Stimulated activated CD8-positive, alpha-beta memory T cell treated with anti-CD3 and anti-CD28 coated beads, Interleukin-12 subunit alpha, Interleukin-12 subunit beta, amount 100 ng/mL, for 24 hours (primary cell): Measurements from ENCODE around the gene COX19.

Experiments used
- DNase-seq: peaks from one replicate; pipeline ENCODE4 v3.0.0-alpha.2; 2020; ENCODE audit errors: extremely low read depth

COX19 gene

DNA sequence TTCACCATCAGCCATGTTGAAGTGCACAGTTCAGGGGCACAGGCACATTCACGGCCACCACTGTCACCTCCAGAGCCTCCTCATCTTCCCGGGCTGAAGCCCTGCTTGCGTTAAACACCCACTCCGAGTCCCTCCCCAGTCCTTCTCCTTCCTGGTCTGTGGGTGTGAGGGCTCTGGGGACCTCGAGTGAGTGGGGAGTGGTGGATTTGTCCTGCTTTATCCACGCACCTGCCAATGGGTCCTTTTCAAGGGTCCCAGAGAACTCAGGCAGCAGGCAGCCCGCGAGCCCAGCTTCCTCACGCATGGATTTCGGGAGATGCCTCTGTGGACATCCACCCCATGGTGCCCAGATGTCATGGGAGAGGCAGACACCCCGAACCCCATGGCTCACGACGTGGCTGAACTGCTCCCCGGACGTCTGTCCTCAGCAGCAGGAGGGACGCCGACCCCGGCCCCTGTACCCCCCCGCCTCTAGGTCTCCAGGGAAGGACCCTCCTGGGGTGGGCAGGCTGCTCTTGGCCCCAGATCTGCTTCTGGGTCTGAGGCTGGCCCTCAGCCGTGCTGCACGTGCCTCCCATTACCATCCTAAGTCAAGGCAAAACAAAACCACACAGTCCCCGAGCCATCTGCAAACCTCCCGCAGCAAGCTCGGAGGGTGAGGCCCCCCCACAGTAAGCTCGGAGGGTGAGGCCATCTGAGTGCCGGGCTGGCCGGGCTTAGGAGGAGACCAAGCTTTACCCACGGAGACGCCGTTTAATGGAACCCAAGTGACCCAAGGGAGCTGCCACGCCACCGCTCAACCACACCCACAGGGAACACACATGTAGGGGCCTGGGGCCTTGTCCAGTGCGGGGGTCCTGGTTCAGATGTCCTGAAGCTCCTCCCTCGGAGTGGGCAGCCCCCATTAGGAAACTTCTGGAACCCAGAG lies 16.6 kb upstream of the COX19 start:
- no peak for DNase-seq

DNA sequence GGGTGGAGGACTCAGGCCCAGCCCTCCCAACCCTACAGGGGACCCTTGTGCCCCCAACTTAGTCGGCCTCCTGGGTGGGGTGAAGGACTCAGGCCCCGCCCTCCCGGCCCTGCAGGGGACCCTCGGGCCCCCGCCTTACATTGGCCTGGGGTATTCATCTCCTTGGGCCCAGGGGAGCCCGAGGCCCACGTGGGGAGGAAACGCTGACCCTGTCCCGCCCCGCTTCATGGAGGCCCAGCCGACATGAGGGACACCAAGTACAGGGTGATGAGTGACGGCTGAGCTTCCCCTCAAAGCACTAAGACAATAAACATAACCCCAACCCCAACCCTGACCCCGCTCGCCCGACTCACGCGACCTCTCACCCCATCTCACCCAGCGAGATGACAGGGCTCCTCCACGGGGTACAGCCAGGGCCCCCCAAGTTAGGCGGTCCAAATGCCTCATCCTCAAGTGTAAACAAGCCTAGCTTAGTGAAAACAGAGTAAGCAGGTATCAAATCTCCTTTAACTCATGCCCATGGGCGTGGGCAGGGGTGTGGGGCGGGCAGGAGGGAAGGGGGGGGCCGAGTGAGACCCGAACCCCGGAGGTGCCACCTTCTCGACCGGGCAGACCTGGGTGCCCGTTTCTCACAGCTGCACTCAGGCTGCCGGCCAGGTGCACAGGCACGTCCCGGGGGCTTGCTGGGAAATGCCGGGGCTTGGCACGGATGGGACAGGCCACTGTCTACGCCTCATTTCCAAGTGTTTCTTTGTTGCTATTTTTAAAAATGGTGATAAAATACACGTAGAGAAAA lies 15.8 kb upstream of the COX19 start:
- DNase-seq: no peak

DNA sequence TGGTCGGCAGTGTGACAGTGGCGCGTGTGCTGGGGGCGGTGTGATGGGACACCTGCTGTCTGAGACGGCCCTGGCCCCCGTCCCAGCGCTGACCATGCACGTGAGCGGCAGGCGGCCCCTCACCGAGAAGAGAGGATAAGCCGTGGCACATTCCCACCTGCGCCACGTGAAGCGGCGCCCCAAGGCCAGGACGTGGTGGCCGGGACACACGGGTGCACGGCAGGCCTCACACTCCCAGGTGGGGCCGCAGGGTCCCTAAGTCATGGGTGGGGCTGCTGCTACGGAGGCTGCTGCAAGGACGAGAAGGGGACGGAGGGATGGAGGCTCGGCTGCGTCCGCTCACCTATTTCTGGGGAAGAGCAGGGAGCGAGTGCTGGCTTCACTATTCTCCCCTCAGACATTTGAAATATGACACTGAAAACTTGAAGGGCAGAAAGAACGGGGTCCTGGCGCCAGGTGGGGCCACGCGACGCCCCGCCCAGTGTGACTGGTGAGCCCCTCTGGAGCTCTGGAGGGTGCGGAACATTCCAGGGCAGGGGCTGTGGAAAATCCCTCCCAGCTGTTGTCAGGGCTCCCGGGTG lies 15.1 kb upstream of the COX19 start:
- DNase-seq: no peak

DNA sequence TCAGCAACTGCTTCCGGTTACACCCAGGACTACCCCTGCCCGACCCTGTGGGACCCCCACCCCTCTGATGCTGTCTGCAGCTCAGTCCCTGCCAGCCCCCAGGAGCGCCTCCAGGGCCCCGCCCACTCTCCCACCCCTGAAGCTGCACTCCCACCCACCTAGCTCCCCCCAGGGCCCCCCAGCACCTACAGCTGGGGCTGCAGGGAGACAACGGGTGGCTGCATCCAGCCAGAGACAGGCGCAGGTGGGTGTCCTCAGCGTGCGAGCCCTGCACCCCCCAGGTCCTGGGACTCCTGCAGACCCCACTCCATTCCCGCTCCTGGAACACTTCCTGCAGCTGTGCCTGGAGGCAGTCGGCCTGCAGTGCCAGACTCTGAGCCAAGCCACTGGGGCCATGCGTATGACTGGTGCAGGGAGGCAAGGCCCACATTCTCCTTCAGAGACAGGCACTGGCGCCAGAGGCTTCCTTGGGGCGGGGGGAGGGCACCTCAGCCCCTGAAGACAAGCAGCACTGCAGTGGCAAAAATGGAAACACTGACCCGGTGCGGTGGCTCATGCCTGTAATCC lies 13.7 kb upstream of the COX19 start:
- no peak for DNase-seq

GRCh38 chr7:988426-988911 lies 13.1 kb upstream of the COX19 start:
- DNase-seq: no peak

GRCh38 chr7:987909-988308 lies 12.6 kb upstream of the COX19 start:
- no peak for DNase-seq

GRCh38 chr7:986766-987751 lies 11.7 kb upstream of the COX19 start:
- no peak for DNase-seq

- no peak for DNase-seq
These were observed 10.8 kb upstream of the COX19 start for GRCh38 chr7:985915-986741.

DNA sequence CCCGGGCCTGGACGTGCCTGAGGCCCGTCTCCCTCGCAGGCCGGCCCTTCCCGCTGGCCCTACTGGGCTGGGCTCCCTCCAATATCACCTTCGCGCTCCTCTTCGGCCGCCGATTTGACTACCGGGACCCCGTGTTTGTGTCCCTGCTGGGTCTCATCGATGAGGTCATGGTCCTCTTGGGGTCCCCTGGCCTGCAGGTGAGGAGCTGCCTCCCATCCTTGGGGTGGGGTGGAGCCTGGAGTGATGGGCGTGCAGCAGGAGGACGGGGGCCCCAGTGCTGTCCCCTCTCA lies 9.7 kb upstream of the COX19 start:
- no peak for DNase-seq

DNA sequence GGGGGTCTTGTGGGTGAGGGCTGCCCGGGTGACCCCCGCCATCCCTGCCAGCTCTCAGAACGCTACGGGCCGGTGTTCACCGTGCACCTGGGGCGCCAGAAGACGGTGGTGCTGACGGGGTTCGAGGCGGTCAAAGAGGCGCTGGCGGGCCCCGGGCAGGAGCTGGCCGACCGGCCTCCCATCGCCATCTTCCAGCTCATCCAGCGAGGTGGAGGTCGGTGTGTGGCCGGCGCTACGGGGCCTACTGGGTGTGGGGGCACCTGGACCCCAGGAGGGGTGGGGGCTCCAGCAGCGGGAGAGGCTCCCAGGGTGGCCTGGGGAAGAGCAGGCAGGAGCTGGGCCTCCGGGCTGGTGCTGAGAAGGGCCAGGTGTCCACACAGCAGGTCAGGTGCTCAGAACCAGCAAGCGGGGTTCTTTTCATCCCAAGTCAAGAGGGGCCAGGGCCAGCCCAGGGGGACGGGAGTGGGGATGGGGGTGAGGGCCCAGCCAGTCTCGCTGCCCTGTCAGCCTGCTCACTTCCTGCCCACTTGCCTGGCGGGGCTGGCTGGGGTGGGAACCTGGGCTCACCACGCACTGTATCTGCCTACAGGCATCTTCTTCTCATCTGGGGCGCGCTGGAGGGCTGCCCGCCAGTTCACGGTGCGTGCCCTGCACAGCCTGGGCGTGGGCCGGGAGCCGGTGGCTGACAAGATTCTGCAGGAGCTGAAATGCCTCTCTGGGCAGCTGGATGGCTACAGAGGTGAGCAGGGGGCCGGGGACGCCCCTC lies 9.2 kb upstream of the COX19 start:
- no peak for DNase-seq

DNA sequence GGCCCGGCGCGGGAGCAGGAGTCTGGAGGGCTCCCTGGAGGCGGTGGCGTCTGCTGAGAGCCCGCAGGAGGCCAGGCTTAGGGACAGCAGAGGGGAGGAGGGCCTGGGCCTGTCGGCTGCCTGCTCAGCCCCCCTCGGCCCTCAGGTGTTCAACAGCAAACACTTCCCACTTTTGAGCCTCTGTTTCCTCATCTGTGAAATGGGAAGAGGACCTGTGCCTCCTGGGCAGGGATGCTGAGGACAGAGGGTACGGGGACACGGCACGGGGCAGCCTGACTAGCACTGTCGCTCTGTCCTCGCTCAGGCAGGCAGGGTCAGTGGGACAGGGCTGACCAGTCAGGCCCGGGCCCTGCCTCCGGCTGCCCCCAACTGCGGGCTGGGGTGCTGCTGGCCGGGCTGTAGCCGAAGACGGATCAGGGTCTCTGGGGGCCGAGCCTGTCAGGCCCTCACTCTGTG lies 8.3 kb upstream of the COX19 start:
- DNase-seq: no peak

DNA sequence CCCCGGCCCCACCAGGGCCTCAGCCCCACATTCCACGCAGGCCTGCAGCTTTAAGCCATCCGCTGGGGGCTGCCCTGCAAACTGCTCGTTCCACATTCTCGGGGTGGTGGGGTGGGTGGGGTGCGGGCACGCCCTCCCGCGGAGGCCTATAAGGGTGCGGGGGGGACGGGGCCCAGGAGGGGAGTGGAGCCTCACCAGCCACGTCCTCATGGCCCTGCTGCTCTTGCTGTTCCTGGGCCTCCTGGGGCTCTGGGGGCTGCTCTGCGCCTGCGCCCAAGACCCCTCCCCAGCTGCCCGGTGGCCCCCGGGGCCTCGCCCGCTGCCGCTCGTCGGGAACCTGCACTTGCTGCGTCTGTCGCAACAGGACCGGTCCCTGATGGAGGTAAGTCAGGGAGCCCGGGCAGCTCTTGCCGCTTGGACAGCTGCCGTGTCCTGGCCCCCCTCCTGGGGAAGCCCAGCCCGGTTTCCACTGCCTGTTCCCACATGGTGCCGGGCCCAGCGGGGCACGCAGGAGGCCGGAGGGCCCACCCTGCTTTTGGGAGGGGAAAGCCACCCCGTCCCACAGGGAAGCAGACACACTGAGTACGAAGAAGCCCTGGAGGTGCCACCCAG lies 7.8 kb upstream of the COX19 start, which contains the start of gene CYP2W1:
CYP2W1 (plus strand) TSS at position 178 of the 612 bp plus-strand sequence; CDS start at position 209, 31 bp downstream.
- no peak for DNase-seq

DNA sequence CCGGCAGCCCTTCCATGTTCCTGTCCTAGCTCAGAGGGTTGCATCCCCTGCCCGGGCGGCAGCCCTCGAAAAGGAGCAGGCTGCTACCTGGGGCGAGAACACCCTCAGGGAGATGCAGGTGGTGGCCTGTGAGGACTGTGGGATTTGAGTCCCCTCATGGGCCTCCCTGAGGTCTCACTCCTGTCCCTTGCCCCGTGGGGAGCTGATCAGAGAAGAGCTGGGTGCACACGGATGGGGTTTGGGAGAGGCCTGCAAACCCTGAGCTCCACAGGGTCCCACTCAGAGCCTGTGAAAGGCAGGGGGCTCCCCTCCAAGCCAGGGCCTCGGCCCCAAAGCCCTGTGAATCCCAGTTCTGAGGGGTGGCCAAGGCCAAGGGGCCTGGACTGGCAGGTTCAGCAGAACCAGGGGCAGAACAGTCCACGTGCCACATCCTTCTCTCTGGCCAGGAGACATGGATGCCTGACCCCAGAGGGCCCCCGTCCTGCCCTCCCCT lies 7.2 kb upstream of the COX19 start:
- DNase-seq: no peak

DNA sequence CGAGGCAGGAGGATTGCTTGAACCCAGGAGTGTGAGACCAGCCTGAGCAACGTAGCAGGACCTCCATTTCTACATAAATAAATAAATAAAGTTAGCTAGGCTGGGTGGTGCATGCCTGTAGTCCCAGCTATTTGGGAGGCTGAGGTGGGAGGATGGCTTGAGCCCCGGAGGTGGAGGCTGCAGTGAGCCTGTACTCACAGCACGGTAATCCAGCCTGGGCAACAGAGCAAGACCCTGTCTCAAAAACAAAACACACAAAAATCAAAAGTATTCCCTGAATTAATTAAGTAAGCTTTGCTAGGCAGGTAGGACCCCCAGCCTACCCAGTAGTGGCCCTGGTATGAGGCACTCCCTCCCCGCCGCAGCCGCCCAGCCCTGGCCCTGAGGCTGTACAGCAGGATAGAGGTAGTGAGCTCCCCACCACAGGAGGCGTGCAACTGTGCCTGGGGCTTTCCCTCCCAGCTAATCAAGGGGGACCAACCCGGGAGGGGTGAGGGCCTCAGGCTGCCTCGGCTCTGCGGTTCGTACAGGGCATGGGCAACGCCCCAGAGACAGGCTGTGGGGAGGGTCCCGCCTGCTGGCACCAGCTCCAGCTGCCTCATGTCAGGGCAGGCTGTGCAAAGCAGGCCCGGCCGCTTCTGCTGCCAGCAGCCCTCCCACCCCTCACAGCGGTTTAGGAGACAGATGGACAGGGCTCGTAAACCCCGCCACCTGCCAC lies 6.6 kb upstream of the COX19 start:
- DNase-seq: no peak

DNA sequence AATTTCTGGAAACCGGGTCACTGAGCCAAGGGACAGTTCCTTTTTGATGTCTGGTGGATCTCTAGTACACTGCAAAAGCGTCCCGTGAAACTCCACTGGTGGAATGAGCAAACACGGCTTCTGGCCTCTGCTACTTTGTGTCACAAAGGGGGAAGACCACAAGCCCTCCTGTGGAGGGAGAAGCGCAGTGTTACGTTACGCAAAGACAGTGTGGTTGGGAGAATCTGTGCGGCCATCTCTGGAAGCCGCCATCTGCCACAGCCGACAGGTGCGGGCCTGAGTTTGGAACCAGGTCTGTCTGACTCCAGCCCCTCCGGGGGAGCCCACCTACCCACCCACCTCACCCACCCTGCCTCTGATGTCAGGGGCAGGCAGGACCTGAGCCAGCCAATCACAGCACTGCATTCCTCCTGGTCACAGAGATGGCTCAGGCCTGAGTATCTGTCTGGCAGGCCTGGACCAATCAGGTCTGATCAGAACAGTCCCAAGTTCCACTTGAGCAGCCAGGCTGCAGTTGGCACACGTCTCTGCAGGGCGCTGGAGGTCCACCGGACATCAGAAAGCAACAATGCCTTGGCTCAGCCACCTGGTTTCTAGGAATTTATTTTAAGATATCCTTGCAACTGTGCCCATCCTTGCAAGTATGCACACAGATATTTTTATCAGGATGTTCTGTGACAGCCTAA lies 4.7 kb upstream of the COX19 start:
- no peak for DNase-seq

DNA sequence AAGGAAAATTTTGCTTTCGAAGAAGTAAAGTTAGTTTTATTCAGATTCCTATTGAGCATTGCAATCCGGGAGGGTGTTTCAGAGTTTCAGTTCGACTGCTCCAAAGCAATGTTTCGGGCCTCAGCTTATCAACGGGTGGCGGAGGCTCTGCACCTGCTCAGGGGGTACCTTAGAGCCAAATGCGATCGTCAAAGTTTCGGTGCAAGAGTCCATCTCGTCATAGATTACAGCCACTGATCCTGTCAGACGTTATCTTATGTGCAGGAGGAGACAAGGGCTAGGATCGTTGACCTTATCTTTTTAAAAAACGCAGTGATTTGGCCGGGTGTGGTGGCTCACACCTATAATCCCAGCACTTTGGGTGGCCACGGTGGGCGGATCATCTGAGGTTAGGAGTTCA lies 3.8 kb upstream of the COX19 start:
- no peak for DNase-seq

DNA sequence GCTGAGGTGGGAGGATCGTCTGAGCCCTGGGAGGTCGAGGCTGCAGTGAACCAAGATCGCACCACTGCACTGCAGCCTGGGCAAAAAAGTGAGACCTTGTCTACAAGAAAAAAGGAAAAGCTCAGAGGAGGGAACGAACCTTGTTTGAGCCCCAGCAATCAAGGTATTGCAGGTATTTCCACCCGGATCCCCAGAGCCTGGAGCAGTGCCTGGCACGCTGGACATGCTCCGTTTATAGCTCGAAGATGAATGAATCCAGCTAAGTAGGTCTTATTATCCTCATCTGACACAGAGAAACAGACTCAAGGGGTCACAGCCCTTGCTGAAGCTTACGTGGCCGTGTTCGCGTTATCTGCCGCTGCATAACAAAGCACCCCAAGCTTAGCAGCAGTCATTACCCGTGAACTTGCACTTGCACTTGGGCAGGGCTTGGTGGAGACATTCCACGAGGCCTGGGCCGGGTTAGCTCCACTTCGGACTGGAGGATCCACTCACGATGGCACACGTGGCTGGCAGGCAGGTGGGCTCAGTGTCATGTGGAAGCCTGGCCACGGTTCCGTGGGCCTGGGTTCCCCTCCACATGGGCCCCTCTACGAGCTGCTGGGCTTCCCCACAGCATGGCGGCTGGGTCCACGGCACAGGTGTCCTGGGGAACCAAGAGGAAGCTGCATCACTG lies 3.2 kb upstream of the COX19 start:
- DNase-seq: no peak
